GM19035 (cell line): ENCODE results near the gene HSD17B11.
"Not testable (repeated sequence)": the region's sequence is repeated elsewhere in the genome, so short reads cannot be mapped to it uniquely, and the experiment has no call there.

Experiments used
- ATAC-seq: cut with Tn5 transposase; IDR thresholded peaks from one replicate; pipeline ENCODE4 v1.9.1; 2021; ENCODE audit not compliant: unreplicated experiment

Gene HSD17B11

DNA sequence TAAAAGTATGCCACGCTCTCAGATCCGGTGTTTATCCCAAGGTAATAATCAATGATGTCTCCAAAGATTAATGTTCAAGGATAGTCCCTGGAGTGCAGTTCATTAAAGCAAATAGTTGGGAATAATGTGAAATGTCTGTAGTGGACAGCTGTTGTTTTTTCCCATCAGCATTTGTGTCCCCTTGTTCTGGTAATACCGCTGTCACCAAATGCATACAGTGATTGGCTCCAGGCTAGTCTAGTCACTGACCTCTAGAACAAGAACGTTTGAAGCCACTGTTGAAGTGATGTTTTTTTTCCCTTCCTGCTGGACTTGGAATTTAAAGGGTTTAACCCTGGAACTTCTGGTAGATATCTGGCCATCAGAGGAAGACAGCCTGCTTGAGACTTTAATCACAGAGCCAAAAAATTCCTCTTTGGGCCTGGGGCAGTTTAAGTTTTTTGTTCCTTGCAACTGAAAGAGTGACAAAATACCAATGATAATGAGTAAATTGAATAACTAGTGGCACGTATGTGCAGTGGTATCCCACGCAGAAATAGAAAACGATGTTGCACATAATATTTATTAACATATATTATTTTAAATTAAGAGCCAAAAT, 30.6 kb downstream of the HSD17B11 start:
- no peak for ATAC-seq

DNA sequence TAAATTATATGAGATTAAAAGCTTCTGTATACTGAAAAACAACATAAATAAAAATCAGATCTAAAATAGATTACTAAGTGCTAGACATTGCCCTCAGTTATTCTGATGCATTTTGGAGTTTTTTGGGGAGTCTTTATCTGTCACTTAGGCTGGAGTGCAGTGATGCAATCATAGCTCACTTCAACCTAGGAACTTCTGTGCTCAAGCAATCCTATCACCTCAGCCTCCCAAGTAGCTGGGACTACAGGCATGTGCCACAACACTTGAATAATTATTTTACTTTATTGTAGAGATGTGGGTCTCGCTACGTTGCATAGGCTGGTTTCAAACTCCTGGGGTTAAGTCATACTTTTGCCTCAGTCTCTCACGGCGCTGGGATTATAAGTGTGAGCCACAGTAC, 31.7 kb downstream of the HSD17B11 start:
- no peak for ATAC-seq

DNA sequence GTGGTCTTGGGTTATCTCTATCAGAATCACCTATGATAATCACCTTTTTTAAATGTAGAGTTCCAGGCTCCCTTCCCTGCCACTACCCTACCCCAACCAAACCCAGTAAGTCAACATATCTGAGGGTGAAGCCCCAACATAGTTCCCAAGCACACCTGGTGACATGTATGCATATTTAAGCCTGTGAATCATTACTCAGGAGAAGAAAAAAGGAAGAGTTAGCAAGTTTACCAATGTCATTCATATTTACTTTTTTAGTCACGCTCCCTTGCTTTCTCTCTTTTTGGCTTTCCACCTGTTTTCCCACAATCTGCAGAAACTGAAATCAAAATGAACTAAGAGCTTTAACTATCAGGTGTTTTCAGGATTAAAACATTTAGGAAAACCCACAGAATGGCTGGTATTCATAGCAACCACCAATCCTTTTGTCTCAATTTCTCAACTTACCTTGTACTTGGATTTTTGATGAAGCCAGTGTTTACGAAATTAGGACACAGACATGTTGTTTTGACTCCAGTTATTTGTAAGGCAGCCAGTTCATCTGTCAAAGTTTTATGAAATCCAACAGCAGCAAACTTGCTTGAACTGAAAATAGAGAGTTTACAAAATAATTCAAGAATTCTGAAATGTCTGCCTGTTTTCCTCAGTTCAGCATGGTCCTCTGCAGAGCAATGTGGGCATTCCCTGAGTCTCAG, 34.0 kb downstream of the HSD17B11 start:
- ATAC-seq = no peak

DNA sequence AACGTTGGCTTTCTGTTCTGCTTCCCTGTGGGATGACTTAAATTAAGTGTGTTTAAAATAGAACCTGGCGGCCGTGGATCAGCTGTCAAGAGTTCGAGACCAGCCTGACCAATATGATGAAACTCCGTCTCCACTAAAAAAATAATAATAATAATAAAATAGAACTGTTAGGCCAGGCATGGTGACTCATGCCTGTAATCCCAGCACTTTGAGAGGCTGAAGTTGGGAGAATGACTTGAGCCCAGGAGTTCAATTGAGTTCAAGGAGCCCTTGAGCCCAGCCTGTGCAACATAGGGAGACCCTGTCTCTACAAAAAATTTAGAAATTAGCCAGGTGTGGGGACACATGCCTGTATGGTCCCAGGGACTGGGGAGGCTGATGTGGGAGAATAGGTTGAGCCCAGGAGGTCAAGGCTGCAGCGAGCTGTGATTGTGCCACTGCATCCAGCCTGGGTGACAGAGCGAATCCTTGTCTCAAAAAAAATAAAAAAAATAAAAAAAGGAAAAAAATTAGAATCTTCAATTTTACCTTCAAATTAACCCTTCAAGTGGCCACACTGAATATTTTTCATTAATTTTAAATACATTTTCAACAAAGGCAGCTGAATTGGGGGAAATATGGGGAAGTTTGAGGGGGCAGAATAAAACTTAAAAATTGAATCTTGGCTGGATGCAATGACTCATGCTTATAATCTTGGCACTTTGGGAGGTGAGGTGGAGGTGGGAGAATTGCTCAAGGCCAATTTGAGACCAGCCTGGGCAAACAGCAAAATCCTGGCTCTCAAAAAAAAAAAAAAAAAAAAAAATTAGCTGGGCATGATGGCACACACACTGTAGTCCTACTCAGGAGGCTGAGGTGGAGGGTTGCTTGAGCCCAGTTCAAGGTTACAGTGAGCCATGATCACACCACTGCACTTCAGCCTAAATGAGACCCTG, 36.6 kb downstream of the HSD17B11 start:
- ATAC-seq = no peak

DNA sequence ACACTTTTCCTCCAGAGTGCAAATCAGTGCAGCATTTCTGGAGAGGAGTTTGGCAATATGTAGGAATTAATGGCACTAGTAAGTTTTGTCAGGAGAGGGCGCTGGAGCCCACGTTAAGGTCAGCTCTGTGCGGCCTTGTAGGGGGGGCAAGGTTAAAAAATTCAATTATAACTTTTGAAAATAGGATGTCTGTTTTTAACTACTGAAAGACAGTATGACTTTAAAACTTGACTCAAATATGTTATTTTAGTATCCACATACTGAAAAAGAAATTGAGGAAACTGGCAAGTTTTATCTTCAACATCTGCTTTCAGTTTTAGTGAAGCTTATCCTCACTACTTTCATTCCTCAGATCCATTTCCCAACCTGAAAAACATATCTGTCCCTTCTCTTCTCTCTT, 37.4 kb downstream of the HSD17B11 start:
- peak; percentile 64 for ATAC-seq

DNA sequence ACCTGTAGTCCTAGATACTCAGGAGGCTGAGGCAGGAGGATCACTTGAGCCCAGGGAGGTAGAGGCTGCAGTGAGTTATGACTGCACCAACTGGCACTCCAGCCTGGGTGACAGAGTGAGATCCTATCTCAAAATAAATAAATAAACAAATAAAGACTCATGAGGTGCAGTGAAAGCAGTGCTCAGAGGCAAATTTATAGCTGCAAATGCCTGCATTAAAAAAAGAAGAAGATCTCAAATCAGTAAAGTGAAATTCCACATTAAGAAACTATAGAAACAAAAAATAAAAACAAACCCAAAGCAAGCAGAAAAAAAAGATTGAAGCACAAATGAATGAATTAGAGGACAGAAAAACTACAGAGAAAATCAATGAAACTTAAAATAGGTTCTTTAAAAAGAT, 45.8 kb downstream of the HSD17B11 start:
- ATAC-seq = no peak

DNA sequence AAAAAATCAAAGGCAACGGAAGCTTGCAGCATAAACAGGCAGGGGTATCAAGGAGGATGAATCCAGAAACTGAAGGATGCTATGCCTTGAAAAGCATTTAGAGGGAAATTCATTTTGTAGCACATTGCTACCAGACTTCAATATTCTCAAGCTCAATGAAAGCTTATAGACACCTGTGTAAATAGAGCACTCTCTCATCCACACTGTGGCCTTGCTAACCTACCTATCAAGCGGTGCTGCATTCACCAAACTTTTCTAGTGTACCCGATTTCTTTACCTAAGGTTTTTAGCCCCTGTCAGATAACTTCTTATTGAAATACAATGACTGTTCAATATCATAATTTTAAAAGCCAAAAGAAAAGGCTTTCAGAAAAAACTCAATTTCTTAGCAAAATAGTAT, 48.1 kb downstream of the HSD17B11 start:
- ATAC-seq = no peak

DNA sequence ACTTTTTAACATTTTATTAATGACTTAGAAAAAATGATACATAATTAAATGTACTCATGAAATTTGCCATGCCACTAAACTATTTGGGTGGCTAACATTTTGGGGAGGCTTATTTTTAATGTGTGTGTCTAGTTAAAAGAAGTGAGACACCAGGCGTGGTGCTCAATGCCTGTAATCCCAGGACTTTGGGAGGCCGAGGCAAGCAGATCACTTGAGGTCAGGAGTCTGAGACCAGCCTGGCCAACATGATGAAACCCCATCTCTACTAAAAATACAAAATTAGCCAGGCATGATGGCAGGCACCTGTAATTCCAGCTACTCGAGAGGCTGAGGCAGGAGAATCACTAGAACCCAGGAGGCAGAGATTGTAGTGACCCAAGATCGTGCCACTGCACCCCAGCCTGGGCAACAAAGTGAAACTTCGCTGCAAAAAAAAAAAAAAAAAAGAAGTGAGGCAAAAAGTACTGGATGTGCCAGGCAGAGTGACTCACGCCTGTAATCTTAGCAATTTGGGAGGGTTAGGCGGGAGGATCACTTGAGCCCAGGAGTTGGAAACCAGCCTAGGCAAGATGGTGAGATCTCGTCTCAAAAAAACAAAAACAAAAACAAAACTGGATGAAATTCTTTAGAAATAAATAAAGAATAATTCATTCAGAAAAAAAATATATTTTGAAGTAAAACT, 48.9 kb downstream of the HSD17B11 start:
- not testable (repeated sequence) for ATAC-seq

DNA sequence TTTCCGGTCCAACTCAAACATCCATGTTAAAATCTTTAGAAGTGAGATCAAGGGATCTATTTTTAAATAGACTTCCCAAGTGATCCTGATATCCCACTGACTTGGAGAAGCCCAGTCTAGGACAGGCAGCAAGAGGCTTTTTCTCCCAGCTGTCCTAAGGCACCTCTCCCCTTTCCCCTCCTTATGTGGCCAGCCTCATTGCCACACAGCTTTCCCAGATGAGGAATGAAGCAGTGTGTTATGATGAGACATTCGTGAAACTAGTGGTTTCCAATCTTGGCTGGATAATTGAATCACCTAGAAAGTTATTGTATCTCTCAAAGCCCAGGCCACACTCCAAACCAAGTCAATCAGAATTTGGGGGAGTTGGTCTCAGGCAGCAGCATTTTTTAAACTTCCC, 51.5 kb downstream of the HSD17B11 start:
- ATAC-seq = no peak

DNA sequence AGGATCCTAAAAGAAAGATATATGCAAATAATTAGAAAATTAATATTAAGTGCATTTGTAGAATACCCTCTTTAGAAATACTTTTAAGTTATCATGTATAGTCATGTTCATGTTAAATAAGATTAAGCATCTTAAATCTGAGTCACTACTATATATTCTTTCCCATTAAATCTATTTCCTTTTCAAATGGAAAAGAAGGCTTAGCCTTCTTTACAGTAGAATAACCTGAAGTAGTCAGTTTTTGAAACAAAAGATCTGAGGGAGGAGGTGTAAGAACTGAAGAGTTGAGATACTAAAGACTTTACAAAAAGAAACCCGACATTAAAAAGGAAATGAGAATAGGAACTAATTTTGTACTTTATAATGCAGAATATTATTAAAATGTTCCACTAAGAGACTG, 53.6 kb downstream of the HSD17B11 start:
- no peak for ATAC-seq

DNA sequence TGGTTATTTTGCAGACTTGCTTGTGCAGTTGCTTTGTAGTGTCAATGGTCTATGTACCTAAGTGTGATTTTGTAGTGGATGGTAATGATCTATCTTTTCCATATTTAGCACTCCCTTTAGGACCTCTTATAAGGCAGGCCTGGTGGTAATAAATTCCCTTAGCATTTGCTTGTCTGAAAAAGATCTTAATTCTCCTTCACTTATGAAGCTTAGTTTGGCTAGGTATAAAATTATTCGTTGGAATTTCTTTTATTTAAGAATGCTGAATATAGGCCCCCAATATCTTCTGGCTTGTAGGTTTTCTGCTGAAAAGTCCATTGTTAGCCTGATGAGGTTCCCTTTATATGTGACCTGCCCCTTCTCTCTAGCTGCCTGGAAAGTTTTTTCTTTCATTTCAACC, 57.7 kb downstream of the HSD17B11 start:
- no peak for ATAC-seq

DNA sequence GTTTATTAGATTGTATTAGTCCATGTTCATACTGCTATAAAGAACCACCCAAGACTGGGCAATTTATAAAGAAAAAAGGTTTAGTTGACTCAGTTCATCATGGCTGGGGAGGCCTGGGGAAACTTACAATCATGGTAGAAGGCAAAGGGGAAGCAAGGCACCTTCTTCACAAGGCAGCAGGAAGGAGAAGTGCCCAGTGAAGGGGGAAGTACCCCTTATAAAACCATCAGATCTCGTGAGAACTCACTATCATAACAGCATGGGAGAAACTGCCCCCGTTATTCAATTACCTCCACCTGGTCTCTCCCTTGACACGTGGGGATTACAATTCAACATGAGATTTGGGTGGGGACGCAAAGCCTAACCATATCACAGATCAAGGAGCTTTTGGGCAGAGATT, 60.2 kb downstream of the HSD17B11 start:
- no peak for ATAC-seq

DNA sequence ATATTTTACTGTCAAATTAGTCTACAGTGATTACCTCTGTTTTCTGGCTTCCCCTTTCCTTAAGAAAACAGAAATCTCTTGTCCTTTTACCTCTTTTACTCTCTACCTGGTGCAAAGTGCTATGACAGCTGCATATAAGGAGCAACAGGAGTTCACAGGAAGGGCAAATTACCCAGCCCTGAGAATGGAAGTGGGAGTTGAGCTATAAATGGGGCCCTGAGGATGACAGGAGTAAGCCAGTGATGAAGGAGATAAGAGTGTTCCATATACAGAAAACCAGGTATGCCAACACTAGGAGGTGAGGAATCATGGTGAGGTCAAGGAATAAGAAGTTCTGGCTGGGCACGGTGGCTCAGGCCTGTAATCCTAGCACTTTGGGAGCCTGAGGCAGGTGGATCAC, 63.9 kb downstream of the HSD17B11 start:
- ATAC-seq = no peak

DNA sequence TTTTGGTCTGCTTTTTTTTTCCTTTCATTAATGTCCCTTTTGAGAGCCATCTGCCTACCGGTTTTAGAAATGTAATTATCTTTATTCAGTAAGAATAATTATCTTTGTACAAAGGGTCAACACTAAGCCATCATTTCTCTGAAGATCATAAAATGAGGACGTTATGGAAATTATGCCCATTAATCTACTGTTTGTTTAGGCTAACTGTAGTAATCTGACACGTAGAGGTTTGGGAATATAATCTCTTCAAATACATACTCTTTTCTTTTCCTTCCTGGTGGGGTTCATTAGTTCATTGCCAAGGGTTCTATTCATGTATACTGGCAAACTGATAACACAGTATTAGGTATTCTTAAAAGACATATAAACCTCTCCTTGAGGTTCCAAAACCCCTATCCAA, 64.5 kb downstream of the HSD17B11 start:
- ATAC-seq = no peak

DNA sequence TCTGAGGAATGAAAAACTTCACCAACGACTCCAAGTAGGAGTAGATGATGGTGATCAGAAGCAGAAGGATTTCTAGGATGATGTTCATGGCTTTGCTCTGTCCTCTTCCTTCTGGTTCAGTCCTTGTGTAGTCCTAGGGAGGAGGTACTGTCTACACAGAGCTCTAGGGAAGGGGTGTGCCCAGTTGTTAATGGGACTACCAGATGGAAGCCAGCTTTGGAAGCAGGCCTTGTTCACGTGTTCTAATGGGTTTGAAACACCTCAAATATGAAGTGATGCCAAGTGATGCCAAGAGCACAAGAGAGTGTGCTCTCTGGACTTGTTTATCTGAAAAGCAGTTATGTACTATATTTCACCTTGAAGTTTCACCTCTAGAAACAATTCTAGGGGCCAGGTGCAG, 68.2 kb downstream of the HSD17B11 start, which contains the start of gene HSD17B13:
Gene HSD17B13, minus strand, starts transcription at position 129 of the 400 bp plus-strand sequence. Its CDS starts 41 bp downstream, at position 88.
- ATAC-seq = no peak

DNA sequence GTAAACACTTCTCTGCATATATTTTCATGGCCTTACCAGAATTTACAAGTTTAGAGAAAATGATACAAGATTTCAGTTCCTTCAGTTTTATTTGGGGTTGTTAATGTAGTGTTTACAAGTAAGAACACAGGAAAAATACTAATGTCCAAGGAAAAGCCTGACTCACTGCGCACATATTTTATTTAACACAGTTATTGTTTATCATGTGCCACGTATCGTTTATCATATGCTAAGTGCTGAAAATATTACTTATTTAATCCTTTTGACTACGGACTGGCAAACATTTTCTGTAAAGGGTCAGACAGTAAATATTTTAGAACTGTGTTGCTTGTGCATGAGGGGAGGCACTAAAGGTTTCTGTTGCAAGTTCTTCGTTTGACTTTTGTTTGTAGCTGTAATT, 69.1 kb downstream of the HSD17B11 start:
- ATAC-seq = no peak

DNA sequence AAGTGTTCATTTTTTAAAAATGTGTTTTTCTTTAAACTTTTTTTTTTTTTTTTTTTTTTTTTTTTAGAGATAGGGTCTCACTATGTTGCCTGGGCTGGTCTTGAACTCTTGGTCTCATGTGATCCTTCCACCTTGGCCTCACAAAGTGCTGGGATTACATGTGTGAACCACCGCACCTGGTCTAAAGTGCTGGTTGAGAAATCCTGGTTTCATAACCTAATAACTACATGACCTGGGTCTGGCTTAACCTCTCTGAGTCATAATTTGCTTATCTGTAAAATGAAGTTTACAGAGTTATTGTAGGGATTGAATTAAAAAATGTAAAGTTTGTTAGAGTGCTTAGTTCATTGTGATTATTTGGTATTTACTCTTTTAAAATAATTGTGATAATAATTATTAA, 73.5 kb downstream of the HSD17B11 start:
- ATAC-seq = no peak

DNA sequence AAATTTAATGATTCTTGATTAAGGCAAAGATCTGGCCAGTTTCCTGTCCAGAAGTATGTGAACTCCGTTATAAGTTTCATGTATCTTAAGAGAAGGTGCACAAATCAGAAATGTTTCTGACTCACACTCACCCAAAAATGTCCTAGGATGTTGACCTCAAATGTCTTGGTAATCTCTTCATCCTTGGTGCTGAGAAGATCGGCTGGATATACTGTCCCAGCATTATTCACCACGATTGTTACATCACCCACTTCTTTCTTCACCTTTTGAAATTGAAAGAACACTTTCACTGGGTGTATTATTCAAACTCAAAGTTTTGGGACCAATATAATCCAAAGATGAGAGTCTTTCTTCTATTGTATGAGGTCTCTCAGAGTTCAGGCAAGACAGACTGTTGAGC, 74.0 kb downstream of the HSD17B11 start:
- ATAC-seq = no peak

DNA sequence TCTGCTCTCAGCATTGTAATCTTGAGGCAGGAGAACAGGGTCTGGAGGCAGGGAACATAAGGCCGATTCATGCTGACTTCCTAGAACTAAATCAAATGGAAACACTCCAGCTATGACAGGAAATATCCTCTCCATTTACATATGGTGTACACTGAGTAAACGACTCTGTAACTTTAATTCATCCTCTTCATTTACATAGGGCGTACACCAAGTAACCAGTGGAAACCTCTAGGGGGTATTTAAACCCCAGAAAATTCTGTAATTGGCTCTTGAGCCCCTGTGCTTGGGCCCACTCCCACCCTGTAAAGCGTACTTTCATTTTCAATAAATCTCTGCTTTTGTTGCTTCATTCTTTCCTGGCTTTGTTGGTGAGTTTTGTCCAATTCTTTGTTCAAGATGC, 76.0 kb downstream of the HSD17B11 start:
- ATAC-seq = not testable (repeated sequence)

DNA sequence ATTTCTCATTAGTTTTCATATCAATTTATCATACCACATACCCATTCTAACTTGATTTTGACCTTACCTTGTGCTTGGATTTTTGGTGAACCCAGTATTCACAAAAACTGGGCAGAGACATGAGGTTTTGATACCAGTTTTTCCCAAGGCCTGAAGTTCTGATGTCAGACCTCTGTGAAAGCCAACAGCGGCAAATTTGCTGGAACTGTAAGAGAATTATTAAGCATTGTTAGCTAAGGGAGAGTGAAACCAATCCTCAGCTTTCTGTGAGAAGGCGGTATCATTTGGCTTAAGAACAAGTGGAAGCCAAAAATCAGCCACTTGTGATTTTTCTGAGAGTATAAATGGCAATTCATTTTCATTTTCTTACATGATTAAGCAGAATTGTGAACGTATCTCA, 77.2 kb downstream of the HSD17B11 start:
- ATAC-seq = no peak

DNA sequence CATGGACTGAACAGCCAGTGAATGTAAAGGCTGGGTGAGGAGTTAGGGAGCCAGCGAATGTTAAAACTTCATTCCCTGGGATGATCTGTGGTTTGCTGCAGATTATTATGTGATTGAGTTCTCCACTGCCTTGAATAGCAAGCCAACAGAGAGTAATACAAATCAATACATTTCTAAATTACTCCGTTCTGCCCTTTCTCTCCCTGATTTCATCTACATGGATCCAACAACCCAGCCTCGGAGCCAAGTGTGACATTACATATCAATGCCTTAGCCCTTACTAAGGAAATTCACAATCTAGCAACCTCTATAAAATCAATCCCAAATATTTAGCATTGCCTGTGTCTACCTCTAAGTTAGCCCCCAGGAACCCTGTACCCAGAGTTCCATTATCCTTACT, 79.3 kb downstream of the HSD17B11 start:
- no peak for ATAC-seq
